Endometrial microvascular endothelial cells (primary cell): Measurements from ENCODE around the gene MAP2K5. TPM values are rescaled to one million over a fixed set of nuclear protein-coding genes. Genes with fewer than 3 reads are reported as not detected.

Experiments
- in situ Hi-C: cut with HindIII; loops from 2 replicates; pipeline ENCODE4 v1.10.0; 2017; ENCODE audit warnings: low sequenced_read_pairs, low pct_unique_long_range_greater_than_20kb; ENCODE audit errors: inconsistent ontology term
- total RNA-seq: library from RNA; depleted of rRNA; stranded (reverse); fragments of >200 nt; gene quantifications from one replicate; pipeline ENCODE4 v1.2.3, GENCODE V29; 2015; ENCODE audit errors: inconsistent ontology term

MAP2K5 gene
- total RNA-seq, 1 donor from 2014 or later, result 6.2 TPM

DNA sequence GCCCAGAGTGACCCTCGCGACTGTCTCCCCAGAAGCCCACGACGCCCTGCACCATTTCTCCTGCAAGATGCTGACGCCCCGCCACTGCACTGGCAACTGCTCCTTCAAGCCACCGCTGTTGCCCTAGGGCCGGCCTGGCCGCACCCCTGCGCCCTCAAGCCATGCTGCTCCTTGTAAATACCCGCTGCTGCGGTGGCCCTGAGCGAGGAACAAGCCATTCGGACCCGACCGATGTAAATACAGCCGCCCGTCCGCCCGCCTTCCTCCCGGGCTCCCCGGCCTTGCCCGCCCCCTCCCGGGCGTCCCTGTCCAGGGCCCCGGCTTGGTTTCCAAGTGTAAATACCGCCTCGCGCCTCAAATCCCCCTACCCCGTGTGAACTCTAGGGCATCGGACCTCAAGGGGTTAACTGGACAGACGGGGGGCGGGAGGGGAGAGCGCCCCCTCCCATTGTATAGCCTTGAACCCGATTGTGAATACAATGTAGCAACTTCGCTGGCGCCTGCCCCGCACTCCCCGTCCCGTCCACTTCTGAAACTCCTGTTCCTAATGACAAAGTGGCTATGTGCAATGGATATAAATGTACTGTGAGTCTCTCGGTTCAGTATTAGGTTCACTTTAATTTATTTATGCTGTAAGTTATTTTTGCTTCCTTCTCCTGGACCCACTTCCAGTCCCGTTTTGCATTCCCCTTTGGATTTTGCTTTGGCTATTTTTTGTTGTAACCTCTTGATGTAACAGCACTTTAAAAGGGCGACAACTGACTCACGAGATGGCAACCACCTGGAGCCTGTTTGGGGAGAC, 291.4 kb downstream of the MAP2K5 start:
- in situ Hi-C loops, result no loop called here

DNA sequence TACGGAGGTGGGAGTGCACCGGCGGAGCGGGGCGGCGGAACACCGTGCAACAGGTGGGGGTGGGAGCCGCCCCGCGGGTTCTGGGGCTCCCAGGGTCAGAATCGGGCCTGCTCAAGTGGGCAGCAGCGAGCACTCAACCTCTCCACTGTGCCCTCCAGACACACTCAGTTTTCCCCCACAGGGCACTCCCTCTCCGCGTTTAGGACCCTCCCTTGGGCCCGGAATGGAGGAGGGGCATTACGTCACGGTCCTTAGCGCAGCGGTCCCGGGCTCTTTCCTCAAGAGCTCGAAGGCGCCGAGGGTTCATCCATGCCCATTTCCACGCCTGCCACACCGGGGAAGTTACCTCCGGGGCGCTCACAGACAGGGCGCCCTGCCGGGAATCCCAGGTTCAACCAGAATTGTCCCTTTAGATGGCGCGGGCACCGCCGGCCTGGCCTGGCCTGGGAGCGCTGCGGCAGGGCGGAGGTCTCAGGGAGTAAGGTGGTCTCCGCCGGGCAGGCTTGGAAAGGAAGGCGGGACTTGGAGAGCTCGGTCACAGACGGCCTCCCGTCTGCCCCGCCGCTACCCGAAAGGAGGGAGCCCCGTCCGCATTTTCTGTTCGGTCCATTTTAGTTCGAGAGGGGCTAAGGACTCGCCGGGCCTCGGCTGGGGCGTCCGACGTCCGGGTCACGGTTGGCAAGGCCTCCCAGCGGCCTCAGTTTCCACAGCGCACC, 292.2 kb downstream of the MAP2K5 start:
- in situ Hi-C loops, result no loop called here

DNA sequence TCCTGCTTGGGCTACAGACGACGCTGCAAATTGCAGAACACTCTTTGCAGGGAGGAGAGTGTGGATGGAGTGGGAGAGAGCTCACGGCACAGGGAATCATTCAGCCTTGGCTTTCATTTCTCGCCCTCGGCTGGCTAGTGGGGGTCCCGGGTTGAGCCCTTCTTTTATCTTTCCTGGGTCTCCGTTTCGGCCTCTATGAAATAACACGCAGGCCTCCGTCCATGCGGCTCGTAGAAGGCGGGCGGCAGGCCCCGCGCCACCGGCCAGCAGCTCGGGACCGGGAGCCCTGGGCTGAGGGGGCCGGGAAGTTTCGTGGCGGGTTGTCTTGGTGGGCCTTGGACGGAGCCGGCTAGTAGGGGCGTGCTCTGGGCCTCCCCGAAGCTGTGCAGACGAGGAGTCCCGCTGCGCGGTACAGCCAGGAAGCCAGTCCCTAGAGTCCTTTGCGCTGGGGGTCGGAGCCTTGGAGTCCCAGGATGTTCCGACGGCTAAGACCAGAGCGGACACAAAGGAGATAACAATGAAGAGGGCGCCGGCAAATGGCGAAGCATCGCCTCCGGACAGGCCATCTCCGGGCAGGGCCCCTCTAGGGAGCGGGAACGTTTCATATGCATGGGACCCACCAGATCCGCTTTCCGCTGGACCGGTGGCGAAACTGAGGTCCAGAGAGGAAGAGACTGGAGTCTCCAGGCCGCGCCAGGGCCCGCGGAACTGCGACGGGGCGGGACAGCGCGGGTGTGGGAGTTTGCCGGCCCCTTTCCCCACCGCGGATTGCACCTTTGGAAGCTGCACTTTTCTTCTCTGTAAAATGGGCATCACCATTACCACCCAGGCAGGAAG, 293.0 kb downstream of the MAP2K5 start:
- in situ Hi-C loops, result no loop called here

DNA sequence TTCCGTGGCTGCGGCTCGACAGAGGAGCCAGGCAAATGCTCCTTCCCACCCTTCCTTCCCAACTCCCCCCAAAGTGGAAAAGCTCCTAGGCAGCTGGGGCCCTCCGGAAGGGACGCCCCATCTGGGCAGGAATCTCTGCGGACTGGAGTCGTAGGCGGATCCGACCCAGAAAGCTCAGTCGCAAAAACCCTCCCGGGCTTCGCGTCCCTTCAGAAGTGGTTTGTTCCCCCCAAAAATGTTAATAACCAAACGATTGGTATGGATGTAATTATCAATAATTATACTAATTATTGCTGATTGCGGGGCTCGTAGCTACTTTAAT, 293.6 kb downstream of the MAP2K5 start:
- in situ Hi-C loops, result no loop called here

DNA sequence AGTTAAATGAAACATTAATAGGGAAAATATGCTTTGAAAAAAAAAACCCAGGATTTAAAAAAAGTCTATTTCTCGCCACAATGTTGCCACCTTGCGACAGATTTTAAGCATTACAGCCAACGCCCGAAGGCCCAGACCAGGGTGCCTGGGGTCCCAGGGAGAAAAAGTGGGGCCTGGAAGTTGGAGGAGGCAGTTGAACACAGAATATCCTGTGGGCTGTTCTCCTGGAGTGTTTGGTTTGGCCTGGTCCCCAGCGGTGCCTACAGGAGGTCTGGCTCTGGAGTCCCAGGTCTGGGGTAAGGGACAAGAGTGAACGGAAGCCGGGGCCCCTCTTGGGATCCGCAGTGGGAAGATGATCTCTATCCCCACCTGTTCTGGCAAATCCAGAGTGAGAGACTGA, 294.0 kb downstream of the MAP2K5 start:
- in situ Hi-C loops, result no loop called here

DNA sequence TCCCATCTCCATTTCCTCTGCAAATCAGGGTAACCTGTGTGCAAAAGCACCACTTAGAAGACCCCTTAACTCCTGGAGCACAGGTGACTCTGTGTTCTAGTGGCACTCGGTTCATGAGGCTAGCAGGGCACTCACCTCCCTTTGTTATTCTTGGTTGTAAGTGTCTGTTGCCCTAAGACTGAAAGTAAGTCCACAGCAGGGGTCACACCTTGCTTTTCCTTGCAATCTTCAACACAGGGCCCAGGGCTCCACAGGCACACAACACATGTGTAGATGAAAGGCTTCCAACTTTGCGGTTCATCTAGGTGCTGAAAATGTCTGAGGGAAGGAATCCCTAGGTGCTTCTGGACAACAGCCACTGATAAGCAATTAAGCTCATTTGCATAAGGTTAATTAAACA, 294.5 kb downstream of the MAP2K5 start:
- in situ Hi-C loops, result no loop called here

DNA sequence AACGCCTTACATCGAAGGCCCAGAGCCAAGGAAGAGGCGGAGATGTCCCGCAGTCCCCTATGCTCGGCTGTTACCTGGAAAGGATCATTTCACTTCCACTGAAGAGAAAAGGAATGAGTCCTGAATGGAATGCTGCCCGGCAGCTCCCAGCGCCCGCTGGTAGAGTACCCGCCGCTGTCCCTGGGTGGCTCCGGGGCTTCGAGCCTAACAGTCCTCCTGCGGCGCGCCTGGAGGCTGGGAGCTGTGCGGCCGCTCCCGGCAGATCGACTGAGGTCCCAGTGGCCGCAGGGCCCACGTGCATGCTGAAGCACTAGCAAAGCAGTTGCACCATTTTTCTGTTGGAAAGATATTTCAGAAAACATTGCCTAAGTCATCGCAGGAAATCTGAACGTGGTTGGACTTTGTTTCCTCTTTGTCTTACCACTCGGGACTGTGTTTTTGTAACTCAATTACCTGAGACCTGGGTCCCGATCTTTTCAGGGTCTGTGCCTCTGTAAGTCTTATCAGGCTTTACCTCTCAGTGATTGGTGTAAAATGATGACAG, 296.4 kb downstream of the MAP2K5 start:
- in situ Hi-C loops, result no loop called here

DNA sequence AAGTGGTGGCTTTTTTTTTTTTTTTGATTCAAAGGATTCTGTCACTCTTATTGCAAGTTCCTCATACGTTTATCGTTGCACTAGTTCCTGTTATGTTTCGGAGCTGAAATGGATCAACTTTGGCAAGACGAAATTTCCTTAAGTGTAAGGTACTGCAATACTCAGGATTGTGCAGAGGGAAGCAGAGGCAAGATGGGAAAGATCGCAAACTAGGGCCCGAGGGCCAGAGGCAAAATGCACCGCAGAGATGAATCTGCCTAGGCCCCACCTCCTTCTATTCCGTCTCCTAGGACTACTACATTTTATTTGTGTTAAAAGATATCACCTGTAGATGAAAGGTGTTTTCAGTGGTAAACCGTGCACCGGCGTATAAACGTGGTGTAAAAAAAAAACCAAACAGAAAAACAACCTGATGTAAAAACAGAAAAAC, 297.0 kb downstream of the MAP2K5 start:
- in situ Hi-C loops, result no loop called here

DNA sequence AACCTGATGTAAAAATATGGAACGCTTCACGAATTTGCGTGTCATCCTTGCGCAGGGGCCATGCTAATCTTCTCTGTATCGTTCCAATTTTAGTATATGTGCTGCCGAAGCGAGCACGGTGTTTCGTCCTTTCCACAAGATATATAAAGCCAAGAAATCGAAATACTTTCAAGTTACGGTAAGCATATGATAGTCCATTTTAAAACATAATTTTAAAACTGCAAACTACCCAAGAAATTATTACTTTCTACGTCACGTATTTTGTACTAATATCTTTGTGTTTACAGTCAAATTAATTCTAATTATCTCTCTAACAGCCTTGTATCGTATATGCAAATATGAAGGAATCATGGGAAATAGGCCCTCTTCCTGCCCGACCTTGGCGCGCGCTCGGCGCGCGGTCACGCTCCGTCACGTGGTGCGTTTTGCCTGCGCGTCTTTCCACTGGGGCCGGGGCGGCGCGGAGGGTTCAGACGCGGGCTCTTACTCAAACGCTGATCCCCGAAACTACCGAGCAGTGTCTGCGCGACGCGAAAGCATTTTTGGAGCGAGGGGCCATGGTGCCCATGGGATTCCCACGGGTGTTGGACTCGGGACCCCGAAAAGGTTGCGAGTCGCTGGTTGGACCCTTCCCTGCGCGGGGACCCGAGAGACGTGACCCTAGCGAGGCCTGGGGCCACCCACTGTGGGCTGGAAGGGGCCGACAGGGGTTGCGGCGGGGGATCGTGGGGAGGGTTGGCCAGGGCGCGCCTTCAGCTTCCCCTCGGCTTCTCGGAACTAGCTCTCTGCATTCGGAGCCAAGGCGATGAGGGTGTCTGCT, 297.6 kb downstream of the MAP2K5 start, which contains the start of gene RNU6-1:
Gene RNU6-1 (minus strand): TSS at position 117 of the 820 bp plus-strand sequence.
- in situ Hi-C loops, result no loop called here

DNA sequence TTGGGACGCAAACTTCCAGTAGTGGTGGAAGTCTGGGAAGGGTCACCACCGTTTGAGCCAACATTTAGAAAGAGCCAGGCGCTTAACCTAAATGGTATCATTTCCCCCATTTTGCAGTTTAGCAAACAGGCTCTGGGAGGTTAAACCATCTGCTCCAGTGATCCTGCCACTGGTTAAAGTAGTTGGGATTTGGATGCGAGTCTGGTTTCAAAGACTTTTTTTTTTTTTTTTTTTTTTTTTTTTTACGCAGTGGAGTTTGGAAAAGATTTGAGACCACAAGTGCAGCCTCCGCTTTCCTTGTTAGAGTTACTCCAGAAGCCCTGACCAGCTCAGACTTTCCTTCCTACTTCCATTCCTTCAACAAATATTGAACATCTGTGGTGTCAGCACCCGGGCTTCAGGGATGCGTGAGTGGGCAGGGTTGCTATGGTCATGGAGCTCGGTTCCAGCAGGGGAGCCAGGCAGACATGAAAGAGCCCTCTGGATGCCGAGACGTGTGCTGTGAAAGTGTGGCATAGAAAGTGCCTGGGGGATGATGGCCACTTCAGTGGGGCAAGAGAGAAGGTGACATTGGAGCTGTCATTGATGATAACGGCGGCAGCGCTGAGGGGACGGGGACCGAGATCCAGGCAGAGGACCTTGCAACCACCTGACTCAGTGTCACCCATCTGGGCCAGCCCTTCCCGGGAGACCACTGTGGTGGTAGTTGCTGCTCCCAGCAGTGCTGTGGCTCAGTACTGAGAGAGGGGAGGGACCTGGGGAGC, 298.4 kb downstream of the MAP2K5 start:
- in situ Hi-C loops, result no loop called here

DNA sequence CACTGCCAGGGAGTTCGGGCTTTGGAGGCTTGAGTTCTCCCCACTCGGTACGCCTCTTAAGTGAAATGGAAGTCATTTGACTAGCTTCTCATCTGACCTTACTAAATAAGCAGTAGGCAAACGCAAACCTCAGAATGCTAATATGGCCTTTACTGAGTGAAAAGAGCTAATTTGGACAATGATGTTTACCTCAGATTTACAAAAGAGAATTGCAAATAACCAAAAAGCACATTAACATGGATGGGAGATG, 298.9 kb downstream of the MAP2K5 start:
- in situ Hi-C loops, result no loop called here

DNA sequence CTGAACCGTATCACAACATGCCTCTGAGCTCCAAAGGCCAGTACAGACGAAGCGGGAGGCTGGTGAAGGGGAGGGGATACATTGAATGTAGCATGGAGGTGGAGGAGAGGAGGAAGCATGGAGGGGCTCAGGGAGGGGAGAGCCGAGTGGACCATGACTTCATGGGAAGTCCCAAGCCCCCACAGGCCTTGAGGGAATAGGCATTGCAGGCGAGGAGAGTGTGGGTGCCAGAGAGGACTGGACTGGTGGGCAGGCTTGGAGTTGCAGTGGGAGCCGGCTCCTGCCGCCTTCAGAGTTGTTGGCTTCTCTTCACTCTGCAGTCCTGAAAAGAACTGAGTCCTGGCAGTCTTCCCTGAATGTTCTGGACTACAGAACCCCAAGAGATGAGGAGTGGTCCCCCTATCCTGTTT, 300.6 kb downstream of the MAP2K5 start:
- in situ Hi-C loops, result no loop called here

DNA sequence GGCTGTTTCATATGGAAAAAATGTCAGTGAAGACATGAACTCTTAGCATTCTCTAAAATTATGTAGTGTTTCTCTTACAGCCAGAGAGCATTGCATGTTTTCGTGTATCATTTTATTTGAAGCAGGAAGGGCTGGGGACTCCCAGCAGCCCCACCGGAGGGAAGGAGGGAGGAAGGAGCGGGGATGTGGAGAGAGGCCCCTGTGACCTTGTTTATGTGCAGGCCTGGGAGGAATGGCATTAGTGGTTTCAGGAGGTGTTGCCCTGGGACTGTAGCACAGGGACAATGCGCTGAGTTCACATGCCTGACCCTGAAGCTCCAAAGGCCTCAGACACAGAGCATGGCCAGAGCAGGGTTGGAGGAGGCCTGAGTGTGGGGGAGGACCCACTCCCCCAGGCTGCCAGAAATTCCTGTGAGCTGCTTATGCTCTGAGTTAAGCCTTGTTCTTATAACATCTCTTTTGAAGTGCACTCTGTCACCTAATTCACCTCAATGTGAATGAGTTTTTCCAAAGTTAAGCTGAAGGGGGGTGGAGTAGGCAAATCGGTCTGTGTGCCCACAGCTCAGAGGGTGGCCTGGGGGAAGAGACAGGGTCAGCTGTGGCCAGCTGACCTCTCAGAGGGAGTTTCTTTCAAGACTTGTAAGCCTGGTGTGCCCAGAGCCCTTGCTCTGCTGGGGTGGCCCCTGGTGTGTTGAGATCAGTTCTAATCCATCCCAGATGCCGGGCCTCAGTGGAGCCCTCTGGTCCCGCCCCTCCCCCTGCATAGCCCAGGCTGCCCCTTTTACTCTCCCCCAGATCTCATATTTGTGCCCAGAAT, 301.3 kb downstream of the MAP2K5 start:
- in situ Hi-C loops, result no loop called here

DNA sequence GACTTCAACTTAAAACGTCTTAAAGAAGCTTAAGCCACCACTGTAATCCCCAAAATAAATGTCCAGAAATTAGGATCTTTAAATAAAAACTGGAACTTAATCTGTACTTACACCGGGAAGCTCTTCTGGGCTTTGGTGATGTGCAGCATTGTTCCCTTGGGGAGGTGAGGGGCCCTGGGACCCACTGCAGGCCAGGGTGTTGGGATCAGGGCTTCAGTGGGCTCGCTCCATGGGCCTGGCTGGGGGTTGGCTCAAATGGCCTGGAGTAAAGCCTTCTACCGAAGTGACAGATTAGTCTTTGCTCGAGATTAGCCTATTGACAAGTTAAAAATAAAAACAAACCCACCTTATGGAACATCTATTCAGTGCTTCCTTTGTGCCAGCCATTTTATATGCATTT, 303.5 kb downstream of the MAP2K5 start:
- in situ Hi-C loops, result no loop called here

DNA sequence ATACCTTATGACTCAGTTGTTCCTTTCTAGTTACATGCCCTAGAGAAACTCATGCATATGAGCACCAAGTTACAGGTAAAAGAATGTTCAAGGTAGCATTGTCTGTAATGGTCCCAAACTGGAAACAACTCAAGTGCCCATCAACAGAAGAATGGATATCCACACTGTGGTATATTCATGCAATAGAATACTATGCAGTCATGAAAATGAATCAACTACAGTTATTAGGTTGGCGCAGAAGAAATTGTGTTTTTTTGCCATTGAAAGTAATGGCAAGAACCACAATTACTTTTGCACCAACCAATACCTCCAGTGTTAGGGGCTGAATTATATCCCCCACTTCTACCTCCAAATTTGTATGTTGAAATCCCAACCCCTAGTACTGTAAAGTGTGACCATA, 307.0 kb downstream of the MAP2K5 start:
- in situ Hi-C loops, result no loop called here

DNA sequence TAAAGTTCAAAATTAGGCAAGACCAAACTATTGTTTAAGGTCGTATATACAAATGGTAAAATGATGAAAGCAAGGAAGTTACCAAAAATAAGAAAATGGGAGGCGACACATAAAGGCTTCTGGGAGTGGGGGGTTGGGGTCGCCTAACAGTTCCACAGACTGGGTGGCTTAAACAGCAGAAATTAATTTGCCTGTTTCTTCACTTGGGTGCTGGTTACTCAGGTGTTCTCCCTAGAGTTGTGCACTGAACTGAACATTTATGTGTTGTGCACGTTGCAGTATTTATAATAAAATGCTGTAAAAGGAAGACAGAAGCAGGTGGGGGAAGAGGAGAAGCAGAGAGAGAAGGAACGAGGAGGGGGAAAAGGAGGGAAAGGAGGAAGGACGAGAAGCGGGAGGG, 307.8 kb downstream of the MAP2K5 start:
- in situ Hi-C loops, result no loop called here

DNA sequence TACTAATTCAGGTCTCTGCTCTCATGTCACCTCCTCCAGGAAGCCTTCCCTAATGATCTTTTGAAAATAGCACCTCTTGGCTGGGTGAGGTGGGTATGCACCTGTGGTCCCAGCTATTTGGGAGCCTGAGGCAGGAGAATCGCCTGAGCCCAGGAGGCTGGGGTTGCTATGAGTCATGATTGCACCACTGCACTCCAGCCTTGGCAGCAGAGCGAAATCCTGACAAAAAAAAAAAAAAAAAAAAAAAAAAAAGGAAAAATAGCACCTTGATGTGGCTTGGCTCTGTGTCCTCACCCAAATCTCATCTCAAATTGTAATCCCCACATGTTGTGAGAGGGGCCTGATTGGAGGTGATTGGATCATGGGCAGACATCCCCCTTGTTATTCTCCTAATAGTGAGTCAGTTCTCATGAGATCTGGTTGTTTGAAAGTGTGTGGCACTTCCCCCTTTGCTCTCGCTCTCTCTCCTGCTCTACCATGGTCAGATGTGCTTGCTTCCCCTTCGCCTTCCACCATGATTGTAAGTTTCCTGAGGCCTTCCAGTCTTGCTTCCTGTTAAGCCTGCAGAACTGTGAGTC, 308.6 kb downstream of the MAP2K5 start:
- in situ Hi-C loops, result no loop called here
